Caco-2 (cell line): ENCODE results near the gene RELB. TPM values are rescaled to one million over a fixed set of nuclear protein-coding genes. Genes with fewer than 3 reads are reported as not detected.

Source experiments
- BruUV-seq: library from RNA; stranded (reverse); fragments of 400-500 nt; replicated peaks from 2 replicates; lab custom pipeline; 2021; lab: Mats Ljungman, UMichigan
- CTCF ChIA-PET: fragments of 300-600 bp; sonication (Branson Sonifier 250); formaldehyde crosslinking; loops from one replicate; lab custom pipeline; 2022; ENCODE audit warnings: antibody characterized with exemption; lab: Charles Lee
- POLR2A ChIA-PET: fragments of 300-600 bp; sonication (Branson Sonifier 250); formaldehyde crosslinking; loops from one replicate; lab custom pipeline; 2022; ENCODE audit warnings: antibody characterized with exemption; lab: Charles Lee
- DNase-seq, 2 experiments: peaks; one replicate each; pipeline versions ENCODE4 v3.0.0 to v3.0.0-alpha.2; 2020 to 2022
- H3K27me3 ChIP-seq: replicated peaks from 2 replicates; pipeline ENCODE4 v1.6.0; 2011; ENCODE audit warnings: low read length; ENCODE audit not compliant: control insufficient read depth, insufficient read depth
- H3K36me3 ChIP-seq: 2 replicates; pipeline ENCODE4 v1.5.1; 2011; ENCODE audit warnings: low read length; ENCODE audit not compliant: control insufficient read depth, insufficient read depth
- H3K4me1 ChIP-seq: fragments of 250-450 bp; sonication (Bioruptor Pico); 2 replicates; pipeline ENCODE4 v1.5.1; 2020; ENCODE audit warnings: mild to moderate bottlenecking
- H3K4me3 ChIP-seq: 2 replicates; pipeline ENCODE4 v1.5.1; 2011; ENCODE audit warnings: low read depth, mild to moderate bottlenecking, control low read depth, low read length
- H3K9me3 ChIP-seq: fragments of 250-450 bp; sonication (Bioruptor Pico); 2 replicates; pipeline ENCODE4 v1.5.1; 2020; ENCODE audit warnings: mild to moderate bottlenecking, moderate library complexity
- H3K27ac Mint-ChIP-seq: one replicate; pipeline ENCODE4 v1.8.0; 2022; ENCODE audit warnings: mixed read lengths; ENCODE audit not compliant: unreplicated experiment
- H3K27me3 Mint-ChIP-seq: one replicate; pipeline ENCODE4 v1.8.0; 2022; ENCODE audit warnings: mixed read lengths; ENCODE audit not compliant: insufficient read depth, unreplicated experiment
- H3K36me3 Mint-ChIP-seq: one replicate; pipeline ENCODE4 v1.8.0; 2022; ENCODE audit warnings: mild to moderate bottlenecking, mixed read lengths; ENCODE audit not compliant: insufficient read depth, unreplicated experiment
- H3K4me1 Mint-ChIP-seq: one replicate; pipeline ENCODE4 v1.8.0; 2022; ENCODE audit warnings: low read depth, mixed read lengths; ENCODE audit not compliant: unreplicated experiment
- H3K4me3 Mint-ChIP-seq: one replicate; pipeline ENCODE4 v1.8.0; 2022; ENCODE audit warnings: mild to moderate bottlenecking, moderate library complexity, mixed read lengths; ENCODE audit not compliant: unreplicated experiment
- H3K9me3 Mint-ChIP-seq: one replicate; pipeline ENCODE4 v1.8.0; 2022; ENCODE audit warnings: mixed read lengths; ENCODE audit not compliant: unreplicated experiment
- CTCF ChIP-seq, 2 experiments: fragments of 200-600 bp in 1 of 2; IDR thresholded peaks; 1 replicate in 1 of 2; 2 replicates in 1 of 2; pipeline versions ENCODE4 v1.5.1 to v1.8.0; 2011 to 2022; ENCODE audit warnings: antibody characterized with exemption in 1 of 2, control low read depth in 1 of 2, inconsistent platforms in 1 of 2, low read depth in 1 of 2, low read length in 1 of 2, mild to moderate bottlenecking in 1 of 2, moderate library complexity in 1 of 2; ENCODE audit not compliant: insufficient read depth in 1 of 2, severe bottlenecking in 1 of 2, unreplicated experiment in 1 of 2
- intact Hi-C: fragments of 100-400 bp; cut with micrococcal nuclease; formaldehyde crosslinking; loops from one replicate; pipeline ENCODE4 v1.10.0; 2022; ENCODE audit not compliant: unreplicated experiment
- total RNA-seq: library from RNA; stranded (reverse); gene quantifications from 2 replicates; pipeline ENCODE4 v1.2.3, GENCODE V29; 2022

Gene RELB
- total RNA-seq, 1 experiment from 2014 or later: 6.3 TPM

GRCh38 chr19:44990459-44990858 lies 10.8 kb upstream of the RELB start:
- H3K27ac Mint-ChIP-seq: no peak overlapping the region
- H3K27me3 Mint-ChIP-seq: no peaks in the 10 kb centered on the region
- DNase-seq: no peak
- H3K9me3 Mint-ChIP-seq: no peaks in the 10 kb centered on the region
- TF ChIP-seq CTCF (IDR thresholded peaks at IDR 0.05; ENCODE audit: insufficient read depth in 1 of 2, low read depth in 1 of 2, low read length in 1 of 2, severe bottlenecking in 1 of 2, unreplicated experiment in 1 of 2): no peak
- no peaks in the 10 kb centered on the region for H3K4me1 Mint-ChIP-seq
- intact Hi-C loops: no loop called here
- BruUV-seq: no TSS peak
- H3K4me3 Mint-ChIP-seq: no peak overlapping the region
- Histone ChIP-seq H3K36me3 (peaks cover 3% of the 10 kb centered on the region), H3K27me3 (no peaks in the 10 kb centered on the region), H3K9me3 (no peaks in the 10 kb centered on the region), H3K4me1 (no peaks in the 10 kb centered on the region), H3K4me3 (no peak overlapping the region)
- POLR2A ChIA-PET: no interaction called here
- peaks cover 37% of the 10 kb centered on the region for H3K36me3 Mint-ChIP-seq
- CTCF ChIA-PET: no interaction called here

- no peak for TF ChIP-seq CTCF (IDR thresholded peaks at IDR 0.05; ENCODE audit: insufficient read depth in 1 of 2, low read depth in 1 of 2, low read length in 1 of 2, severe bottlenecking in 1 of 2, unreplicated experiment in 1 of 2)
- no TSS peak for BruUV-seq
- Mint-ChIP-seq H3K36me3 (peaks cover 35% of the 10 kb centered on the region), H3K27ac (no peak overlapping the region), H3K27me3 (no peaks in the 10 kb centered on the region), H3K9me3 (no peaks in the 10 kb centered on the region), H3K4me1 (no peaks in the 10 kb centered on the region), H3K4me3 (no peak overlapping the region)
- ChIA-PET CTCF (no interaction called here), POLR2A (no interaction called here)
- intact Hi-C loops: no loop called here
- no peaks in the 10 kb centered on the region for H3K27me3 ChIP-seq
- no peaks in the 10 kb centered on the region for H3K9me3 ChIP-seq
- DNase-seq: no peak
- no peak overlapping the region for H3K4me3 ChIP-seq
- H3K36me3 ChIP-seq: no peaks in the 10 kb centered on the region; the same call in 1 of the 2 replicates
- H3K4me1 ChIP-seq: no peaks in the 10 kb centered on the region
These were observed 10.3 kb upstream of the RELB start for GRCh38 chr19:44990966-44991365.

GRCh38 chr19:44992336-44993163 lies 8.7 kb upstream of the RELB start:
- Histone ChIP-seq H3K9me3 (no peaks in the 10 kb centered on the region), H3K4me3 (no peak overlapping the region), H3K4me1 (no peaks in the 10 kb centered on the region), H3K27me3 (no peaks in the 10 kb centered on the region), H3K36me3 (no peaks in the 10 kb centered on the region; the same call in 1 of the 2 replicates)
- ChIA-PET CTCF (interaction anchor here (0.6 to 0.7 kb wide), 2 partner anchors 16 to 67 kb away, joined by 3 read pairs; no protein-coding TSS in a partner anchor), POLR2A (no interaction called here)
- Mint-ChIP-seq H3K4me3 (no peak overlapping the region), H3K9me3 (no peaks in the 10 kb centered on the region), H3K27me3 (no peaks in the 10 kb centered on the region), H3K27ac (no peak overlapping the region), H3K4me1 (no peaks in the 10 kb centered on the region), H3K36me3 (peaks cover 23% of the 10 kb centered on the region)
- no peak for TF ChIP-seq CTCF (IDR thresholded peaks at IDR 0.05; ENCODE audit: insufficient read depth in 1 of 2, low read depth in 1 of 2, low read length in 1 of 2, severe bottlenecking in 1 of 2, unreplicated experiment in 1 of 2)
- intact Hi-C loops: no loop called here
- TSS peak; percentile 51 for BruUV-seq
- no peak for DNase-seq
